ENCODE measurements around the gene RABGAP1L.

GRCh38 chr1:174988986-174989385 is 829.7 kb downstream of the RABGAP1L start:
- TF ChIP-seq, protein P1, sequence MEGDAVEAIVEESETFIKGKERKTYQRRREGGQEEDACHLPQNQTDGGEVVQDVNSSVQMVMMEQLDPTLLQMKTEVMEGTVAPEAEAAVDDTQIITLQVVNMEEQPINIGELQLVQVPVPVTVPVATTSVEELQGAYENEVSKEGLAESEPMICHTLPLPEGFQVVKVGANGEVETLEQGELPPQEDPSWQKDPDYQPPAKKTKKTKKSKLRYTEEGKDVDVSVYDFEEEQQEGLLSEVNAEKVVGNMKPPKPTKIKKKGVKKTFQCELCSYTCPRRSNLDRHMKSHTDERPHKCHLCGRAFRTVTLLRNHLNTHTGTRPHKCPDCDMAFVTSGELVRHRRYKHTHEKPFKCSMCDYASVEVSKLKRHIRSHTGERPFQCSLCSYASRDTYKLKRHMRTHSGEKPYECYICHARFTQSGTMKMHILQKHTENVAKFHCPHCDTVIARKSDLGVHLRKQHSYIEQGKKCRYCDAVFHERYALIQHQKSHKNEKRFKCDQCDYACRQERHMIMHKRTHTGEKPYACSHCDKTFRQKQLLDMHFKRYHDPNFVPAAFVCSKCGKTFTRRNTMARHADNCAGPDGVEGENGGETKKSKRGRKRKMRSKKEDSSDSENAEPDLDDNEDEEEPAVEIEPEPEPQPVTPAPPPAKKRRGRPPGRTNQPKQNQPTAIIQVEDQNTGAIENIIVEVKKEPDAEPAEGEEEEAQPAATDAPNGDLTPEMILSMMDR (IDR thresholded peaks at IDR 0.05): no peak
- no peak for TF ChIP-seq POLR2A (IDR thresholded peaks at IDR 0.05)

All from right lobe of liver (tissue), 4 donors.